Calu3 (cell line): Measurements from ENCODE around the gene ETV2. TPM values are rescaled to one million over a fixed set of nuclear protein-coding genes. Genes with fewer than 3 reads are reported as not detected.

ENCODE experiments used
- BruUV-seq: library from RNA; stranded (reverse); fragments of 400-500 nt; replicated peaks from 2 replicates; lab custom pipeline; 2021; lab: Mats Ljungman, UMichigan
- CTCF ChIA-PET: fragments of 300-600 bp; sonication (Branson Sonifier 250); formaldehyde crosslinking; loops from one replicate; lab custom pipeline; 2022; ENCODE audit warnings: antibody characterized with exemption; lab: Charles Lee
- DNase-seq: peaks from one replicate; pipeline ENCODE4 v3.0.0; 2022
- H3K27ac Mint-ChIP-seq: one replicate; pipeline ENCODE4 v1.8.0; 2022; ENCODE audit warnings: mixed read lengths; ENCODE audit not compliant: unreplicated experiment
- H3K27me3 Mint-ChIP-seq: one replicate; pipeline ENCODE4 v1.8.0; 2022; ENCODE audit warnings: mixed read lengths; ENCODE audit not compliant: unreplicated experiment
- H3K36me3 Mint-ChIP-seq: one replicate; pipeline ENCODE4 v1.8.0; 2022; ENCODE audit warnings: mild to moderate bottlenecking, moderate library complexity, mixed read lengths; ENCODE audit not compliant: insufficient read depth, unreplicated experiment
- H3K4me1 Mint-ChIP-seq: one replicate; pipeline ENCODE4 v1.8.0; 2022; ENCODE audit warnings: mild to moderate bottlenecking, low read depth, mixed read lengths; ENCODE audit not compliant: unreplicated experiment
- H3K4me3 Mint-ChIP-seq: one replicate; pipeline ENCODE4 v1.8.0; 2022; ENCODE audit warnings: mild to moderate bottlenecking, low read depth, moderate library complexity, mixed read lengths; ENCODE audit not compliant: unreplicated experiment
- H3K9me3 Mint-ChIP-seq: one replicate; pipeline ENCODE4 v1.8.0; 2022; ENCODE audit warnings: low read depth, mixed read lengths; ENCODE audit not compliant: unreplicated experiment
- CTCF ChIP-seq: fragments of 200-600 bp; IDR thresholded peaks from one replicate; pipeline ENCODE4 v1.8.0; 2022; ENCODE audit warnings: antibody characterized with exemption; ENCODE audit not compliant: unreplicated experiment
- intact Hi-C: fragments of 100-400 bp; cut with micrococcal nuclease; formaldehyde crosslinking; loops from one replicate; pipeline ENCODE4 v1.10.0; 2022; ENCODE audit not compliant: unreplicated experiment
- total RNA-seq: library from RNA; stranded (reverse); gene quantifications from 2 replicates; pipeline ENCODE4 v1.2.3, GENCODE V29; 2022

ETV2 gene
- total RNA-seq, 1 experiment from 2014 or later = 1.3 TPM

- no peaks in the 10 kb centered on the region for H3K4me1 Mint-ChIP-seq
- peak overlapping the region; percentile 93 for H3K4me3 Mint-ChIP-seq
- CTCF ChIA-PET = interaction anchor here (0.7 kb wide), 1 partner anchor 263 kb away, joined by 5 read pairs; no protein-coding TSS in a partner anchor
- no TSS peak for BruUV-seq
- H3K27ac Mint-ChIP-seq = no peak overlapping the region
- DNase-seq = no peak
- no peak for TF ChIP-seq CTCF
- peaks cover 21% of the 10 kb centered on the region for H3K36me3 Mint-ChIP-seq
- no peaks in the 10 kb centered on the region for H3K9me3 Mint-ChIP-seq
- intact Hi-C loops = no loop called here
- no peaks in the 10 kb centered on the region for H3K27me3 Mint-ChIP-seq
Observed at GRCh38 chr19:35613574-35613973, 28.0 kb upstream of the ETV2 start.

- Mint-ChIP-seq H3K9me3 (no peaks in the 10 kb centered on the region), H3K27ac (no peak overlapping the region), H3K36me3 (peaks cover 21% of the 10 kb centered on the region), H3K4me1 (no peaks in the 10 kb centered on the region), H3K4me3 (no peak overlapping the region), H3K27me3 (no peaks in the 10 kb centered on the region)
- no peak for TF ChIP-seq CTCF
- CTCF ChIA-PET = no interaction called here
- intact Hi-C loops = no loop called here
- no TSS peak for BruUV-seq
- DNase-seq = no peak
Observed at GRCh38 chr19:35615036-35615435, 26.5 kb upstream of the ETV2 start.

- Mint-ChIP-seq H3K27ac (no peak overlapping the region), H3K27me3 (no peaks in the 10 kb centered on the region), H3K4me1 (no peaks in the 10 kb centered on the region), H3K4me3 (no peak overlapping the region), H3K9me3 (no peaks in the 10 kb centered on the region), H3K36me3 (peaks cover 10% of the 10 kb centered on the region)
- BruUV-seq = no TSS peak
- CTCF ChIA-PET = interaction anchor here (0.6 kb wide), 1 partner anchor 276 kb away, joined by 3 read pairs; no protein-coding TSS in a partner anchor
- intact Hi-C loops = no loop called here
- no peak for TF ChIP-seq CTCF
- no peak for DNase-seq
Observed at GRCh38 chr19:35618857-35619256, 22.7 kb upstream of the ETV2 start.

- H3K27ac Mint-ChIP-seq = no peak overlapping the region
- H3K4me3 Mint-ChIP-seq = no peak overlapping the region
- BruUV-seq = no TSS peak
- H3K36me3 Mint-ChIP-seq = peaks cover 9% of the 10 kb centered on the region
- no peaks in the 10 kb centered on the region for H3K27me3 Mint-ChIP-seq
- H3K9me3 Mint-ChIP-seq = no peaks in the 10 kb centered on the region
- no peaks in the 10 kb centered on the region for H3K4me1 Mint-ChIP-seq
- intact Hi-C loops = no loop called here
- DNase-seq = no peak
- TF ChIP-seq CTCF = no peak
- CTCF ChIA-PET = interaction anchor here (0.6 kb wide), 1 partner anchor 276 kb away, joined by 3 read pairs; no protein-coding TSS in a partner anchor
Observed at GRCh38 chr19:35619290-35619923, 22.1 kb upstream of the ETV2 start.
